ENCODE data around the gene DCST1.

GRCh38 chr1:155010211-155010918 lies 23.3 kb upstream of the DCST1 start:
- TF ChIP-seq CTCF (IDR thresholded peaks at IDR 0.05; ENCODE audit: extremely low read depth in 1 of 2, insufficient read depth in 1 of 2, low read depth in 1 of 2, low read length in 2 of 2) = no peak
- TF ChIP-seq EZH2 (IDR thresholded peaks at IDR 0.05; ENCODE audit: borderline replicate concordance, low read depth, low read length, severe bottlenecking) = no peak
- TF ChIP-seq POLR2AphosphoS5 (IDR thresholded peaks at IDR 0.05; ENCODE audit: insufficient read depth, low read depth, low read length) = no peak
- no peak for TF ChIP-seq FOS (IDR thresholded peaks at IDR 0.05; ENCODE audit: borderline replicate concordance, insufficient read depth, low read length)
- no peak for TF ChIP-seq POLR2A (IDR thresholded peaks at IDR 0.05; ENCODE audit: low read depth, low read length)
- no peak for TF ChIP-seq MAX (IDR thresholded peaks at IDR 0.05; ENCODE audit: insufficient read depth, insufficient read length)
